Fibroblast of lung (primary cell): ENCODE data around the gene CUEDC1. TPM values are rescaled to one million over a fixed set of nuclear protein-coding genes. Genes with fewer than 3 reads are reported as not detected.
A peak's percentile ranks its signal among the peaks of the same experiment; 100 is the strongest.
"Not testable (repeated sequence)": the region's sequence is repeated elsewhere in the genome, so short reads cannot be mapped to it uniquely, and the experiment has no call there.

Experiments
- DNase-seq, 2 donors: peaks; one replicate each; pipeline versions ENCODE4 v3.0.0 to v3.0.0-alpha.2; 2010; ENCODE audit warnings: low read depth in 2 of 2
- H2AFZ ChIP-seq: 2 replicates; pipeline ENCODE4 v1.5.1; 2012; ENCODE audit warnings: low read length, control low read depth, inconsistent platforms
- H3K27ac ChIP-seq: 2 replicates; pipeline ENCODE4 v1.5.1; 2011; ENCODE audit warnings: low read length, control low read depth; ENCODE audit not compliant: insufficient read depth
- H3K27me3 ChIP-seq: 2 replicates; pipeline ENCODE4 v1.5.1; 2011; ENCODE audit warnings: mild to moderate bottlenecking, low read length; ENCODE audit not compliant: control insufficient read depth, insufficient read depth
- H3K36me3 ChIP-seq: 2 replicates; pipeline ENCODE4 v1.5.1; 2011; ENCODE audit warnings: low read length; ENCODE audit not compliant: control insufficient read depth, insufficient read depth
- H3K4me1 ChIP-seq: 2 replicates; pipeline ENCODE4 v1.5.1; 2011; ENCODE audit warnings: low read length; ENCODE audit not compliant: control insufficient read depth, insufficient read depth; ENCODE audit errors: extremely low read depth
- H3K4me2 ChIP-seq: 2 replicates; pipeline ENCODE4 v1.5.1; 2011; ENCODE audit warnings: low read length, control low read depth; ENCODE audit not compliant: insufficient read depth; ENCODE audit errors: extremely low read depth
- H3K4me3 ChIP-seq, 4 experiments: fragments of 200-600 bp in 1 of 4; sonication (generic) in 1 of 4; replicated peaks in 1 of 4; 2 replicates each; pipeline ENCODE4 v1.5.1; 2011 to 2016; ENCODE audit warnings: low read length in 4 of 4, low read depth in 3 of 4, mild to moderate bottlenecking in 3 of 4, control low read depth in 2 of 4, inconsistent platforms in 1 of 4, mixed read lengths in 1 of 4; ENCODE audit not compliant: insufficient read depth in 1 of 4; ENCODE audit errors: control extremely low read depth in 1 of 4
- H3K79me2 ChIP-seq: 2 replicates; pipeline ENCODE4 v1.5.1; 2012; ENCODE audit warnings: mild to moderate bottlenecking, low read length, inconsistent platforms; ENCODE audit not compliant: control insufficient read depth, insufficient read depth
- H3K9ac ChIP-seq: 2 replicates; pipeline ENCODE4 v1.5.1; 2011; ENCODE audit warnings: mild to moderate bottlenecking, low read length, control low read depth; ENCODE audit not compliant: insufficient read depth
- H3K9me3 ChIP-seq: 2 replicates; pipeline ENCODE4 v1.5.1; 2012; ENCODE audit warnings: low read depth, low read length; ENCODE audit not compliant: control insufficient read depth, insufficient read depth
- H4K20me1 ChIP-seq: 2 replicates; pipeline ENCODE4 v1.5.1; 2011; ENCODE audit warnings: low read length; ENCODE audit not compliant: control insufficient read depth, insufficient read depth; ENCODE audit errors: extremely low read depth
- EZH2 ChIP-seq: IDR thresholded peaks from 2 replicates; pipeline ENCODE4 v1.5.1; 2012; ENCODE audit warnings: low read length, control low read depth, mild to moderate bottlenecking; ENCODE audit errors: missing control alignments
- polyA plus RNA-seq, 2 donors: library from polyadenylated mRNA; depleted of rRNA in 1 of 2; stranded (reverse) in 1 of 2; unstranded in 1 of 2; fragments of >200 nt; gene quantifications; 2 replicates each; pipeline ENCODE4 v1.2.1, GENCODE V29; 2011 to 2012; ENCODE audit warnings: missing spikeins in 1 of 2
- total RNA-seq: library from RNA; depleted of rRNA; stranded (reverse); fragments of >200 nt; gene quantifications from 2 replicates; pipeline ENCODE4 v1.2.1, GENCODE V29; 2014
- TF ChIP-seq, protein P1 (sequence below), 2 donors: IDR thresholded peaks in 1 of 2; conservative IDR thresholded peaks in 1 of 2; 1 replicate in 1 of 2; 2 replicates in 1 of 2; pipeline ENCODE4 v1.5.1; 2011 to 2012; ENCODE audit warnings: low read length in 2 of 2, control low read depth in 1 of 2, inconsistent platforms in 1 of 2, low read depth in 1 of 2, mild to moderate bottlenecking in 1 of 2

CUEDC1 gene
- total and polyA plus RNA-seq, 2 donors (not counting 1 experiment from before 2014, with no cell fraction given) = 11.9 to 34.9 TPM

- Histone ChIP-seq H3K4me2 (no peak overlapping the region), H2AFZ (no peak overlapping the region), H3K79me2 (peaks cover 16% of the 10 kb centered on the region), H3K27ac (no peak overlapping the region), H3K4me3 (no peak overlapping the region), H4K20me1 (no peaks in the 10 kb centered on the region), H3K9me3 (no peaks in the 10 kb centered on the region), H3K27me3 (no peaks in the 10 kb centered on the region), H3K4me1 (peaks cover 2% of the 10 kb centered on the region), H3K36me3 (no peaks in the 10 kb centered on the region), H3K9ac (no peak overlapping the region)
- TF ChIP-seq, protein P1, sequence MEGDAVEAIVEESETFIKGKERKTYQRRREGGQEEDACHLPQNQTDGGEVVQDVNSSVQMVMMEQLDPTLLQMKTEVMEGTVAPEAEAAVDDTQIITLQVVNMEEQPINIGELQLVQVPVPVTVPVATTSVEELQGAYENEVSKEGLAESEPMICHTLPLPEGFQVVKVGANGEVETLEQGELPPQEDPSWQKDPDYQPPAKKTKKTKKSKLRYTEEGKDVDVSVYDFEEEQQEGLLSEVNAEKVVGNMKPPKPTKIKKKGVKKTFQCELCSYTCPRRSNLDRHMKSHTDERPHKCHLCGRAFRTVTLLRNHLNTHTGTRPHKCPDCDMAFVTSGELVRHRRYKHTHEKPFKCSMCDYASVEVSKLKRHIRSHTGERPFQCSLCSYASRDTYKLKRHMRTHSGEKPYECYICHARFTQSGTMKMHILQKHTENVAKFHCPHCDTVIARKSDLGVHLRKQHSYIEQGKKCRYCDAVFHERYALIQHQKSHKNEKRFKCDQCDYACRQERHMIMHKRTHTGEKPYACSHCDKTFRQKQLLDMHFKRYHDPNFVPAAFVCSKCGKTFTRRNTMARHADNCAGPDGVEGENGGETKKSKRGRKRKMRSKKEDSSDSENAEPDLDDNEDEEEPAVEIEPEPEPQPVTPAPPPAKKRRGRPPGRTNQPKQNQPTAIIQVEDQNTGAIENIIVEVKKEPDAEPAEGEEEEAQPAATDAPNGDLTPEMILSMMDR (conservative IDR thresholded peaks at IDR 0.05 in 1 of 2, IDR thresholded peaks at IDR 0.05 in 1 of 2; ENCODE audit: low read depth in 1 of 2, low read length in 2 of 2) = no peak
- no peak for TF ChIP-seq EZH2
- DNase-seq = no peak
Observed at GRCh38 chr17:57923182-57923872, 31.9 kb downstream of the CUEDC1 start.

- H3K79me2 ChIP-seq = peaks cover 14% of the 10 kb centered on the region
- not testable (repeated sequence) for H3K4me2 ChIP-seq, H3K36me3 ChIP-seq, DNase-seq, H4K20me1 ChIP-seq, H2AFZ ChIP-seq, H3K9me3 ChIP-seq, H3K4me1 ChIP-seq, H3K27ac ChIP-seq, H3K4me3 ChIP-seq, H3K9ac ChIP-seq, H3K27me3 ChIP-seq
Observed at GRCh38 chr17:57922745-57923144, 32.5 kb downstream of the CUEDC1 start.

DNA sequence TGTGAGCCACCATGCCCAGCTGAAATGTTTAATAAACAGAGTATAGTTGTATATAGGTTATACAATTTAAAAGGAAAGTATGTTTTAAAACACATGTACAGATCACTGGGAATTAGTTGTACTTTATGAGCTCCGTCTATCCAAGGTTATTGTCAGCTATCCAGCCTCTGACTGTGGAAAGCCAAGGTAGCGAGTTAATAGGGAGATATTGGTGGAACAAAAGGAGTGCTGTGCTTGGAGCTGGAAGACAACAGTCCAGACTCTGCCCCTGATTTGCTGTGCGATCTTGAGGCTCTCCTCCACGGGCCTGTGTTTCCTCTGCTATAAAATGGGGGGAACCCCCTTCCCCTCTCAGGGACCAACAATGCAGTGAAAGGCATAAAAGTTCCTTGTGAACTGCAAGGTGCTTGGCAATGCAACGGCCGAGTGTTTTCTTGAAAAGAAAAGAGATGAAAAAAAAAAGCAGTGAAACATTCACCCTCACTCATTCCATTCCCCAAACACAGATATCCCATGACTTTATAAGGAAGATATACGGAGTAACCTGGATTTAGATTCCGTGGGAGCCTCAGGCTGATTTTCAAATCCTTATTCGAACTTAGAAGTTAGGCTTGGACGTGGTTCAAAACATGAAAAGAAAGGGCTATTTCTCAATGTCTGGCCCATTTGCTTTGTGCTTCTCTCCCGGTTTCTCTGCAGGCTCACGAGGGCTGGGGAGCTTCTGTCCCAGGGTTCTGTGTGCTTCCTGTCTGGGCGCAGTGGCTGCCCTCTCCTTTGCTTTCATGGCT is 34.1 kb downstream of the CUEDC1 start:
- Histone ChIP-seq H3K36me3 (no peaks in the 10 kb centered on the region), H3K4me3 (no peak overlapping the region), H3K9me3 (no peaks in the 10 kb centered on the region), H3K9ac (no peak overlapping the region), H3K27ac (no peak overlapping the region), H3K79me2 (peaks cover 17% of the 10 kb centered on the region), H4K20me1 (no peaks in the 10 kb centered on the region), H2AFZ (no peak overlapping the region), H3K4me2 (peak overlapping the region; percentile 52), H3K27me3 (no peaks in the 10 kb centered on the region), H3K4me1 (peaks cover 8% of the 10 kb centered on the region)
- no peak for TF ChIP-seq EZH2
- TF ChIP-seq, protein P1 (conservative IDR thresholded peaks at IDR 0.05 in 1 of 2, IDR thresholded peaks at IDR 0.05 in 1 of 2; ENCODE audit: low read depth in 1 of 2, low read length in 2 of 2) = no peak
- DNase-seq = peak; percentile 58 to 60
